ENCODE measurements around the gene TMEM41B.

- TF ChIP-seq EZH2 (IDR thresholded peaks at IDR 0.05; ENCODE audit: insufficient read depth, poor library complexity, severe bottlenecking) (no peak), EZH2phosphoT487 (IDR thresholded peaks at IDR 0.05; ENCODE audit: insufficient read depth, low read depth) (no peak)
These were observed 33.6 kb downstream of the TMEM41B start for GRCh38 chr11:9280655-9281301.
